ENCODE results near the gene PARD3.

GRCh38 chr10:34697351-34698247, 117.5 kb downstream of the PARD3 start:
- TF ChIP-seq EZH2phosphoT487 (IDR thresholded peaks at IDR 0.05; ENCODE audit: borderline replicate concordance, low read length), result no peak
- no peak for TF ChIP-seq CTCF (conservative IDR thresholded peaks at IDR 0.05; ENCODE audit: low read depth, low read length)
- no peak for TF ChIP-seq EZH2 (IDR thresholded peaks at IDR 0.05; ENCODE audit: low read length, unreplicated experiment)
